ENCODE results near the gene ZFP1. TPM values are rescaled to one million over a fixed set of nuclear protein-coding genes. Genes with fewer than 3 reads are reported as not detected.

Gene ZFP1
- total and polyA plus RNA-seq, 5 donors from 2014 or later = 14.2 to 19.2 (median 16.5) TPM

- Histone ChIP-seq H3K4me3 (ENCODE audit: low read depth, low read length) (no peak overlapping the region), H3K9me3 (ENCODE audit: control insufficient read depth in 2 of 2, low read length in 2 of 2) (peaks cover 40 to 61% of the 10 kb centered on the region in 2 experiments), H3K27me3 (ENCODE audit: control insufficient read depth, insufficient read depth, low read length) (no peaks in the 10 kb centered on the region), H3K4me1 (ENCODE audit: control insufficient read depth, insufficient read depth, low read length, poor library complexity, severe bottlenecking) (no peaks in the 10 kb centered on the region), H3K27ac (ENCODE audit: insufficient read depth, low read length, poor library complexity, severe bottlenecking) (no peak overlapping the region), H3K36me3 (ENCODE audit: control insufficient read depth, insufficient read depth, low read length) (peaks cover 3% of the 10 kb centered on the region)
- peaks cover 7% of the 10 kb centered on the region for H3K36me3 Mint-ChIP-seq
- H3K27ac Mint-ChIP-seq = no peak overlapping the region
- ATAC-seq (ENCODE audit: low read depth in 2 of 2) = no peak
- H3K4me1 Mint-ChIP-seq = no peaks in the 10 kb centered on the region
- peaks cover 13% of the 10 kb centered on the region for H3K27me3 Mint-ChIP-seq
- H3K9me3 Mint-ChIP-seq = peaks cover 5 to 58% (median 29%) of the 10 kb centered on the region in 7 donors
- H3K4me3 Mint-ChIP-seq = no peak overlapping the region
- no peak for DNase-seq
These were observed 28.6 kb downstream of the ZFP1 start for GRCh38 chr16:75176926-75177325.

- peaks cover 22 to 38% of the 10 kb centered on the region in 2 experiments for H3K9me3 ChIP-seq (ENCODE audit: control insufficient read depth in 2 of 2, low read length in 2 of 2)
- Mint-ChIP-seq H3K27ac (peak overlapping the region in 1 of 3 donors; percentile 79), H3K4me1 (no peaks in the 10 kb centered on the region), H3K27me3 (peaks cover 8% of the 10 kb centered on the region), H3K36me3 (no peaks in the 10 kb centered on the region), H3K9me3 (peaks cover 3 to 36% (median 16%) of the 10 kb centered on the region in 7 donors), H3K4me3 (no peak overlapping the region)
- H3K4me3 ChIP-seq (ENCODE audit: low read depth, low read length) = no peak overlapping the region
- DNase-seq = no peak
- no peaks in the 10 kb centered on the region for H3K36me3 ChIP-seq (ENCODE audit: control insufficient read depth, insufficient read depth, low read length)
- no peaks in the 10 kb centered on the region for H3K27me3 ChIP-seq (ENCODE audit: control insufficient read depth, insufficient read depth, low read length)
- no peak overlapping the region for H3K27ac ChIP-seq (ENCODE audit: insufficient read depth, low read length, poor library complexity, severe bottlenecking)
- no peaks in the 10 kb centered on the region for H3K4me1 ChIP-seq (ENCODE audit: control insufficient read depth, insufficient read depth, low read length, poor library complexity, severe bottlenecking)
- ATAC-seq (ENCODE audit: low read depth in 2 of 2) = no peak
These were observed 30.9 kb downstream of the ZFP1 start for GRCh38 chr16:75179208-75179607.

GRCh38 chr16:75181630-75182029 lies 33.3 kb downstream of the ZFP1 start:
- no peak overlapping the region for H3K4me3 ChIP-seq (ENCODE audit: low read depth, low read length)
- no peaks in the 10 kb centered on the region for H3K4me1 ChIP-seq (ENCODE audit: control insufficient read depth, insufficient read depth, low read length, poor library complexity, severe bottlenecking)
- H3K27ac Mint-ChIP-seq = no peak overlapping the region
- H3K27me3 ChIP-seq (ENCODE audit: control insufficient read depth, insufficient read depth, low read length) = no peaks in the 10 kb centered on the region
- no peak overlapping the region for H3K4me3 Mint-ChIP-seq
- H3K4me1 Mint-ChIP-seq = no peaks in the 10 kb centered on the region
- no peak for ATAC-seq (ENCODE audit: low read depth in 2 of 2)
- H3K9me3 ChIP-seq (ENCODE audit: control insufficient read depth in 2 of 2, low read length in 2 of 2) = peaks cover 12 to 16% of the 10 kb centered on the region in 2 experiments
- no peak overlapping the region for H3K27ac ChIP-seq (ENCODE audit: insufficient read depth, low read length, poor library complexity, severe bottlenecking)
- DNase-seq = no peak
- peaks cover 13% of the 10 kb centered on the region for H3K27me3 Mint-ChIP-seq
- H3K36me3 ChIP-seq (ENCODE audit: control insufficient read depth, insufficient read depth, low read length) = no peaks in the 10 kb centered on the region
- no peaks in the 10 kb centered on the region for H3K36me3 Mint-ChIP-seq
- peaks cover 0 to 19% (median 5%) of the 10 kb centered on the region in 7 donors for H3K9me3 Mint-ChIP-seq

- Histone ChIP-seq H3K9me3 (ENCODE audit: control insufficient read depth in 2 of 2, low read length in 2 of 2) (no peaks in the 10 kb centered on the region), H3K27me3 (ENCODE audit: control insufficient read depth, insufficient read depth, low read length) (no peaks in the 10 kb centered on the region), H3K36me3 (ENCODE audit: control insufficient read depth, insufficient read depth, low read length) (no peaks in the 10 kb centered on the region), H3K27ac (ENCODE audit: insufficient read depth, low read length, poor library complexity, severe bottlenecking) (no peak overlapping the region), H3K4me1 (ENCODE audit: control insufficient read depth, insufficient read depth, low read length, poor library complexity, severe bottlenecking) (no peaks in the 10 kb centered on the region), H3K4me3 (ENCODE audit: low read depth, low read length) (no peak overlapping the region)
- Mint-ChIP-seq H3K36me3 (no peaks in the 10 kb centered on the region), H3K4me3 (no peak overlapping the region), H3K27ac (no peak overlapping the region), H3K4me1 (no peaks in the 10 kb centered on the region), H3K27me3 (peaks cover 13% of the 10 kb centered on the region), H3K9me3 (peaks cover 0 to 7% (median 0%) of the 10 kb centered on the region in 7 donors)
- ATAC-seq (ENCODE audit: low read depth in 2 of 2) (no peak), DNase-seq (no peak)
These were observed 40.6 kb downstream of the ZFP1 start for GRCh38 chr16:75188832-75189477.

- no peaks in the 10 kb centered on the region for H3K36me3 ChIP-seq (ENCODE audit: control insufficient read depth, insufficient read depth, low read length)
- Mint-ChIP-seq H3K4me1 (no peaks in the 10 kb centered on the region), H3K27me3 (peaks cover 13% of the 10 kb centered on the region), H3K9me3 (peaks cover 0 to 7% (median 0%) of the 10 kb centered on the region in 7 donors), H3K36me3 (no peaks in the 10 kb centered on the region), H3K4me3 (no peak overlapping the region), H3K27ac (no peak overlapping the region)
- DNase-seq = no peak
- no peaks in the 10 kb centered on the region for H3K9me3 ChIP-seq (ENCODE audit: control insufficient read depth in 2 of 2, low read length in 2 of 2)
- no peak for ATAC-seq (ENCODE audit: low read depth in 2 of 2)
- H3K27me3 ChIP-seq (ENCODE audit: control insufficient read depth, insufficient read depth, low read length) = no peaks in the 10 kb centered on the region
- no peak overlapping the region for H3K27ac ChIP-seq (ENCODE audit: insufficient read depth, low read length, poor library complexity, severe bottlenecking)
- no peak overlapping the region for H3K4me3 ChIP-seq (ENCODE audit: low read depth, low read length)
- no peaks in the 10 kb centered on the region for H3K4me1 ChIP-seq (ENCODE audit: control insufficient read depth, insufficient read depth, low read length, poor library complexity, severe bottlenecking)
These were observed 41.4 kb downstream of the ZFP1 start for GRCh38 chr16:75189638-75190245.

GRCh38 chr16:75192606-75193264 lies 44.4 kb downstream of the ZFP1 start:
- ATAC-seq (ENCODE audit: low read depth in 2 of 2) = no peak
- no peak for DNase-seq
- Mint-ChIP-seq H3K36me3 (no peaks in the 10 kb centered on the region), H3K27me3 (peaks cover 23% of the 10 kb centered on the region), H3K9me3 (peaks cover 0 to 6% (median 0%) of the 10 kb centered on the region in 7 donors), H3K4me1 (no peaks in the 10 kb centered on the region), H3K27ac (no peak overlapping the region), H3K4me3 (no peak overlapping the region)
- H3K4me3 ChIP-seq (ENCODE audit: low read depth, low read length) = no peak overlapping the region
- no peaks in the 10 kb centered on the region for H3K36me3 ChIP-seq (ENCODE audit: control insufficient read depth, insufficient read depth, low read length)
- peaks cover 2% of the 10 kb centered on the region for H3K27me3 ChIP-seq (ENCODE audit: control insufficient read depth, insufficient read depth, low read length)
- no peak overlapping the region for H3K27ac ChIP-seq (ENCODE audit: insufficient read depth, low read length, poor library complexity, severe bottlenecking)
- no peaks in the 10 kb centered on the region for H3K4me1 ChIP-seq (ENCODE audit: control insufficient read depth, insufficient read depth, low read length, poor library complexity, severe bottlenecking)
- no peaks in the 10 kb centered on the region for H3K9me3 ChIP-seq (ENCODE audit: control insufficient read depth in 2 of 2, low read length in 2 of 2)

- no peak overlapping the region for H3K27ac ChIP-seq (ENCODE audit: insufficient read depth, low read length, poor library complexity, severe bottlenecking)
- no peaks in the 10 kb centered on the region for H3K4me1 ChIP-seq (ENCODE audit: control insufficient read depth, insufficient read depth, low read length, poor library complexity, severe bottlenecking)
- ATAC-seq (ENCODE audit: low read depth in 2 of 2) (no peak), DNase-seq (no peak)
- no peaks in the 10 kb centered on the region for H3K4me1 Mint-ChIP-seq
- H3K9me3 Mint-ChIP-seq = peaks cover 0 to 6% (median 0%) of the 10 kb centered on the region in 7 donors
- H3K4me3 Mint-ChIP-seq = no peak overlapping the region
- no peaks in the 10 kb centered on the region for H3K9me3 ChIP-seq (ENCODE audit: control insufficient read depth in 2 of 2, low read length in 2 of 2)
- H3K27me3 ChIP-seq (ENCODE audit: control insufficient read depth, insufficient read depth, low read length) = peaks cover 5% of the 10 kb centered on the region
- H3K4me3 ChIP-seq (ENCODE audit: low read depth, low read length) = no peak overlapping the region
- H3K27me3 Mint-ChIP-seq = peaks cover 25% of the 10 kb centered on the region
- H3K36me3 Mint-ChIP-seq = no peaks in the 10 kb centered on the region
- no peaks in the 10 kb centered on the region for H3K36me3 ChIP-seq (ENCODE audit: control insufficient read depth, insufficient read depth, low read length)
- no peak overlapping the region for H3K27ac Mint-ChIP-seq
These were observed 44.9 kb downstream of the ZFP1 start for GRCh38 chr16:75193265-75193650.
